HuH-7.5 (cell line): ENCODE data around the gene BZW2.
A peak's percentile ranks its signal among the peaks of the same experiment; 100 is the strongest.

ENCODE experiments used
- DNase-seq: peaks from one replicate; pipeline ENCODE4 v3.0.0; 2011; ENCODE audit warnings: low spot score

BZW2 gene

DNA sequence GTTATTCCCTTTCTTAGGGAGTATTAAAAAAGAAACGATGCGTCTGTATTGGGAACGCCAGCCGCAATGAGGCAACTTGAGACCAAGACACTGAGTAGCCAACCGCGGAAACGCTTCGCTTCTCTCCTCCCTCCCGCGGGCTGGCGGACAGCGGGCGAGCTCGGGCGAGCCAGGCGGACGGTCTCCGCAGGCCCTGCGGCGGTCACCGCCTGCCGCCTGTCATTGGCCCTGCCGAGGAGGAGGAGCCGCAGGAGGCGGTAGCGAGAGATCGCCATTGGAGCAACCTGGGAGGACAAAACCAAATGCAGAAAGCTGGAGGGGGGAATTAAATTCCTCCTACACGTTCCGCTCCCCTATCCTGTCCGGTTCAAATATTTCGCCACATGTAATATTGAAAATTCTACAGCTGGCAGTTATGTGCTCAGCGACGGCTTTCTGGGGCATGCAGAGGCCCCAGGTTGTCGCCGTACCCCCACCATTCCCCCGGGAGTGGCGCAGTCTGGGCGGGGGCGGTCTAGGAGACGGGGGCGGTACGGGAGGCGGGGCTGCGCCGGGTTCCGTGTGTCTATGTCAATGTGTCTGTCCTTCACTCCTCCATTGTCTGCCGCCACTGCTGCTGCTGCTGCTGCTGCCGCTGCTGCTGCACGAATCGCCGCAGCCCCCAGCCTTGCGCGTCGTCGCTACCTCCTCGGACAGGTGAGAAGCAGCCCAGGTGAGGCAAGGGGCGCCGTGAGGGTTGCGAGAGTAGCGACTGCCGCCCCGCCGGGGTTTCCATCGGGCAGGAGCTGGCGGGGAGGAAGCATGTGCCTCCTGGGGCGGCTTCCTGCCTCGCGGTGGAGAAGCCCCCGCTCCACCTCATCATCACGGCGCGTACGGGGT is at the start of gene BZW2, which contains the start of gene ANKMY2:
BZW2 (plus strand) TSS at position 589 of the 879 bp plus-strand sequence. CDS start 19,263 bp downstream, outside the sequence.
ANKMY2 (minus strand) TSS at position 162 of the 879 bp plus-strand sequence. CDS start 181 bp downstream, outside the sequence.
- DNase-seq: peak; percentile 91

DNA sequence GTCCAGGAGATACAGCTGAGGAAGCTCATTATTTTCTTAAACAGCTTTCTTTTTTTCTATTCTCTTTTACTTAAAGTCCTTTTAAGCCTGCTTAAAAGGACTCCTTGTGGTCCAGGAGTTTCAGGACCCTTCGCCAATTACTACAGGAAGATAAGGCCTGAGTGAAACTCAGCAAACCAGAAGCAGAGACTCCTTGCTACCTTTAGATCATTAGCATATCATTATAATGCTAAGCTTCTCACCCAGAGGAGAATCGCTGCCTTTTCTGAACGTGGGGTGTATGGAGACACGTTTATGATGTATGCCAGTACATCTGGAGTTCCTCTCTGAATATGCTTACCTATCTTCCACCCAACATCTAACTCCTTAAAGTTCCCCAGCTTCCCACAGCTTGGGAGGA is 48.0 kb upstream of the BZW2 start:
- no peak for DNase-seq

DNA sequence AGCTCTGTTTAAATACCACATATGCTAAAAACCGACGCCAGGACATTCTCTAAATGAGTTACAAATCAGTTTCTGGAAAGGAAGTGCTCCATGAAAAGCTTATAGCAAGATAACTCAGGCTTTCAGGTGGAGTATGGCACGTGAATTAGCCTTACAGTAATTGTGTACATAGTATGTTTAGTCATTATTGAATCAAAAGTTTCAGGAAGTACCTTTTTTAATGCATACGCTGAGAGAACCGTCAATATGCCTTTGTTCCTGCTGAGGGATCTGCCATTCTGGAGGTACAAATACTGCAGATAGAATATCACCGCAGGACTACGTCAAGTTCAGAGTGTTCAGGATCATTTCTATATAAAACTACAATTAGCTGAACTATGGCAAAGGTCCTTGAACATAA is 46.1 kb upstream of the BZW2 start:
- DNase-seq: no peak

DNA sequence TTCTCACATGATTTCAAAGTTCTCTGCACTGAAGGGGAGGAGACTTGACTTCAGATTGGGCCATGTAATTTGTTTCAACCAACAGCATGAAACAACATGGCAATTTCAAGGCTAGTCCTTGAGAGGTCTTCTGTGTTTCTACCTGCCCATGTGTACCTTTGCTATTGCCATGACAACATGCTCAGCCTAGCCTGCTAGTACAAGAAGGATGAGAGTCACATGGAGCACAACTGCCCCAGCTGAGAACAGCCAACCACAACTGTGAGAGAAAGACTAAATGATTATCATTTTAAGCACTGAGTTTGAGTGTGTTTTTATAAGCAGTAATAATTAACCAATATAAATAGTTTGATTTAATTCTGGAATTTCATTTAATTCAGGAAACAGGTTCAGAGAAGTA is 42.3 kb upstream of the BZW2 start:
- no peak for DNase-seq

DNA sequence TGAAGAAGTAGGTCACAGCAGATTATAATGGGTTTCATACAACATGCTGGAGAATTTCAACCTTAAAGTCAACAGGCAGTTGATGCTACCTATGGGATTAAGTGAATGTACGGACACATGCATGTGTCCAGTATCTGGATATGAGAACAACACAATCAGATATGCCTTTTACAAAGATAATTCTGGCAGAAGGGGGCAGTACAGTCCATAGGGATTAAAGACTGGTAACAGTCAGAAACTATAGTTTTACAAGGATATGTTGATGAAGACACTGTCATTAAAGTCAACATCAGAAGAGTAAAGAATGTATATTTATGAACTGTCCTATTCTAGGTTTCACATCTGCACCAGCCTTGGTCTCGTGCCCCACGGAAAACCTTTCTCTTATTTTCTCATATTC is 41.9 kb upstream of the BZW2 start:
- DNase-seq: no peak

DNA sequence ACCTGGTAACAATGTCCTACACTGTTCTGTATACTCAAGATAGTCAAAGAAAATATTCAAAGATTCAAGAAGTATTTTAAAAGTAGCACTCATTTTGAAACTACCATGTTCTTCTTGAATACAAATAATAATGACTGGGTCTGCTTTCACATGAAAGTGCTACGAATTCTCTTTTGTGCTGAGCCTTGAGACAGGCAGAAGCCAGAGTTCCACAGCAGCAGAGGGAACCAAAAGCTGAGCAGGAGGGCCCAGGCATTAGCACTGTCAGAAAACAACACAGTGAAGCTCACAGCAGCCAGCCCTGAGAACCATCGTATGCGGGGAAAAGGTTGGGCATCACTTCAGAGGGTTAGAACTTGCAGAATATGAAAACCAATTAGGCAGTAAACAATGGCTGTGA is 39.3 kb upstream of the BZW2 start:
- no peak for DNase-seq

DNA sequence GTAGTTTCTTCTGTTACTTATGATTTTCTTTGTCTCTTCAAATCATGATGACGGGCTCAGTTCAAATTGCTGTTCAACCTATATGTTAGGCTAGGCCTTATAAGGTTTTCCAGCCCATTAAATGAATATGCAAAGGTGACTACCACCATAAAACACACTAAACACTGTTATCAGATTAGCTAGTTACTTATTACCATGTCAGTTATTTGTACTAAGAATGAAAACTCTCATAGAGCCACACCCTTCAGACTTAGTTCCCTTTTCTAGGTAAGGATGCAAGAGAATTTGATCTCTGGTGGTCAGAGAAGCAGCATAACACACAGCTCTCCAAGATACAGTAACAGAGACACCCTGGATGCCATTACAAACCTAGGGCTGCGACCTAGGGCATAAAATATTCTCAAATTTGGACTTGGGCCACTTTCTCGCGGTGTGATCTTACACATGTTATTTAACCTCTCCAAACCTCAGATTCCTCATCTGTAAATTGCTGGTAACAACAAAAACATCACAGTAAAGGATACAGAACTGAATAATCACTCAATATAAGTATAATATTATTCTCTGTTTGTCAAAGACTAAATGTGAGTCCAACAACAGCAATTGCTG is 36.0 kb upstream of the BZW2 start:
- DNase-seq: peak; percentile 47

DNA sequence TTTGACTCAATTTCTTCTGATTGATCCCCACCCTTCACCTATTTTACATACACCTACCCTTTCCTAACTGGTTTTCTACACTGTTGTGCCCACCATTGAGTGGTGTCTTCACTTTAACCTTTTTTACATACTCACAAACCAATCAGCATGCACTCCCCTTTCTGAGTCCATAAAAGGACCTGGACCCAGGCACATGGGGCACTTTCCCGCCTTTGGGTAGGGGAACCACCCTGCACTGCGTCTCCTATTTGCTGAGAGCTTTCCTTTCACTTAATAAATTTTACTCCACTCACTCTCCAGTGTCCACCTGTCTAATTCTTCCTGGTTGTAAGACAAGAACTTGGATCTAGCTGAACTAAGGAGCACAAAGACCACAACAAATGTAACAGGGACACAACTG is 34.3 kb upstream of the BZW2 start:
- DNase-seq: no peak

DNA sequence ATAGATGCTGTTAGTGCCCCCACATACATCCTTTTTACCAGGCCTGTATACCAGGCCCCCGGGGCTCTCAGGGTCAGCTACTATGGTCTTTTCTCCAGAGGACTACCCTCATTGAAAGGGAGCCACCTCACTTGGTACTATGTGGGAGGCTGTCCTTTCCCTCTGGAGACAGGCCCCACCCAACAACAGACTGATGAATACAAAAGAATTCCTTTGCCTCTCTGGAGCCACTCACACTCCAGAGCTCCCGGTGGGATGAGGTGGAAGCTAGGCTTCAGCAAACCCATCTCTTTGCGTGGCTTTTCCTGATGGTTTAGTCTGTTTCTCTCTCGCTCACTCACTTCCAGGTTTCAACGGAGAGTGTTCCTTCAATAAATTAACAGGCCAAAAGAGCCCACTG is 30.8 kb upstream of the BZW2 start:
- no peak for DNase-seq

DNA sequence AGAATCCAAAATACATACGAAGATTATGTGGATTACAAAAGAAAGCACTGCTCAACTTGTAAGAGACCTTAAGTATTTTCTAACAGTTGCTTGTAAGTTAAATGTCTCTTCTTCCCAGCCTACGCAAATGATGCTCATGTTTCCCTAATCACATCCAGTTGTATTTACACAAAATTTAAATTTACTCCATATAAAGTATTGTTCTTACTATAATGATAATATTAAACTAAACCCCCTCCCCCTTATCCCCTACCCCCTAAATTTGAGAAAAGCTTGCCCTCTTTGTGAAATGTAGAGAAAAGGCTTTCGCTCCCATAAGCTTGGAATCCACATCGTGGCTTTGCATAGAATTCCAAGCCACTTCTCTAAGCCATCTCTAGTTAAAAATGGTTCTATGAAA is 29.9 kb upstream of the BZW2 start:
- no peak for DNase-seq

DNA sequence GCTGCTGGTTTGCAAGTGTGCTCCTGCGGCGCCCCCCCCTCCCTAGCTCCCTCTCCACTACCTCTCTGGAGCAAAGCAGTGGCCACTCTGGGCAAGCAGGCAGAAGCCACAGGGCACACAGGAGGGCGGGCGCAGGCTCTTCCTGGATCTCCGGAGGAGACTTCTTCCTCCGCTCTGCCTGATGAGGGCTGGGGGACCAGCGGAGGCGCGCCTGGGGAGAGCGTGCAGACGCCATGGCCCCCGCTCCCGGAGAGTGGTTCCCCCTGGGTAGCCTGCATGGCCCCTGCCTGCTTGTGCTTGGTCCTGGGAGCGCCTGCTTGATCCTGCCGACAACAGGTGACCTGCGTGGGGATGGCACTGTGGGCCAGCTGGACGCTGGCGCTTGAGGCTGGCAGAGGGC is 29.4 kb upstream of the BZW2 start:
- DNase-seq: no peak

DNA sequence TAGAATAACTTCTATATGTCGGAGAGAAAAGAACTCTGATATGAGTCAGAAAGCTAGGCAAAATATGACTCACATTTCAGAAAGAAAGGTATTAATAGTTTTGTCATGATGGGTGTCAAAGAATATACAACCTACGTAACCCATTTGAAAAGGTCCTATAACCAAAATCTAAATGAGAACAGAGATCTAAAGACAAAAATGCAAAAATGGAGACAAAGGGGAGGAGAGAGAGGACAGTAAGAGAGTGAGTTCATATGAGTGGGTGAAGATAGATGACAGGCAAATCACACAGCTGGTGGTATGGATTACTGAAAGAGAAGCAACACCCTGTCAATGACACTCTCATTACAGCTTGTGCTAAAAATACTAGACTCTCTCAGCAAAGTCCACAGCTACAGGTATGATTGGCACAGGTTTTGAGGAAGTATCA is 26.0 kb upstream of the BZW2 start:
- DNase-seq: no peak

DNA sequence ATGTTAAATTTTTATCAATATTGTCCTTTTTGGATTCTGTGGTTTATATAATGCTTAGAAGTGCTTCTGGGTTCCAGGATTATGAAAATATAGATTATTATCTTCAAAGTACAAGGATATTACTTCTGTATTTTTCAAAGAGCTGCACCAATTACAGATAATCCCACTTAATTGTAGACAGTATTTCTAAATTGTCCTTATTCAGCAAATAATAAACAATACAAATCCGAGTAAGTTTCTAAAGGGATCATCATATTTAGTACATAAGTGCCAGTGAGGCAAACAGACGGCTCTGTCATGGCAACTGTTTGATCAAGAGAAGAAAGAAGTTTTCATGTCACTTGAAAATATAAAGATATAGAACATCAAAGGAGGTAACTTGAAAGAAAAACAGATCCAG is 19.6 kb upstream of the BZW2 start:
- no peak for DNase-seq

DNA sequence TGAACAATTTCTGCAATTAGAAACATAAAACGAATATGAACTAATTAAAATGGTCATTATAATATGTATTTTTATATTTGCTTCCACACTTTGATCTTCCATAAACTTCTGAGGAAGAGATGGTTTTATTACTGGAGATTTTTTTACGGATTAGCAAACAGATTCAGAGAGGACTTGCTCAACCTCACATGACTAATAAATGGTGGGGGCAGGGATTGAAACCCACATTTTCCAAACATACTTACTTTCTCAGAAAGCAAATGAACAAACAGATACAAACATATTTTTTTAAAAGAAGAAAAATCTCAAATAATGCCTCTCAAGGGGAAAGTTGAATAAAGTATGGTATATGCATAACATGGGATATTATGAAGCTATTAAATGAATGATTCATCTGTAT is 18.7 kb upstream of the BZW2 start:
- DNase-seq: no peak

DNA sequence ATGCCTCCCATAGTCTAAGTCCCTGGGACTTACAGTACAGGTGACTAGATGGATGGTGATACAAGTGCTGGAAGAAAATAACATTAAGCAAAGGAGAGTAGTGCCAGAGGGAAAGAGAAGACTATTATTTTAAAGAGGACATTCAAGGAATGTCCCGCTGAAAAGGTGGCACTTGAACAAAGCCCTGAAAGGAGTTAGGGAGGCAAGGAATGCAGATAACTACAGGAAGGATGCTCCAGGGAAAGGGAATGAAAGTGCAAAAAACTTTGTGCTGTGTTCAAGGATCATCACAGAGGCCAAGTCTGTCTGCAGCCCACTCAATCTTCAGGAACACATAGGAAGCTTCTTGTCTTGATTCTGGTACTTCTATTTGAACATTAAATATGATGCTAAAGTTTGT is 15.3 kb upstream of the BZW2 start:
- DNase-seq: no peak

DNA sequence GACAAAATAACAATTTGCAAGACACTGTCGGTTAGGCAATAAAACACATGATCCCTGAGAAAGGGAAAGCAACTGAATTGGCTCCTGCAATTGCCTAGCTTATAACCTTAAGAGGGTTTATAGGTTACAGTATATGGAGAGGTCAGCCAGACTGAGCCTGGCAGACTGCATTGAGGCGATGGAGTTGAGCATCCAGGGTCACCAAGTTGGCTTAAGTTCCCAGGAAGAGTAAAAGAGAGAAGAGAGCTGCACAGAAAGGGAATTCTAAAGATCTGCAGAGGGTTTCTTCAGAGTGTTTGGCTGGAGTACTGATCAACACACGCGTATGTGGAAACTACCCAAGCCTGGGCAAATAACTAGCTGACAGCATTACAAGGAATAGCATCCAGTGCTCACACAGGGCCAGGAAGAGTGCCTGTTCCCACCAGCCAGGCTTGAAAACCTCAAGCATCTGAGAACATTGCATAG is 11.7 kb upstream of the BZW2 start:
- no peak for DNase-seq

DNA sequence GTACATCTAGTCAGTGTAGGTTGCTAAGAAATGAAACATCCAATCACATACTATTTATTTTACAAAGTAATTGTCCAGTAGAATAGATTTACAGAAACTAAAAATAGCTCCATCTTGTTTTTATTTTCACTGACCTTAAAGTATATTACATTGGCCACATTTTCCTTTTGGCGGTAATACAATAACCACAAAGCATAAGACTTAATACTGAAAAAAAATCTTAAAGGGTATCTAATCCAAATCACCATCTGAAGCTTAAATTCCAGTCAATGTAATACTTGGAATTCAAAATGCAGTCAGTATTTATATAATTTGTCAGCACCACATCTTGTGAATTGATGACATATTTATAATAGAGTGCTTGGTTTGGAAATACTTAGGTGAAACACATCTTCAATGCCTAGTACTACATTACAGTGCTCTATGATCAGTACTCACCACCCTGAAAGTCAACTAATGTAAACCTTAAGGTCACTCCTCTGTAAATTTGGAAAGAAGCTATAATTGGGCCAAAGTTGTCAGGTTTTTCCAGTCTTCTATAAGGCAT is 9.4 kb upstream of the BZW2 start:
- DNase-seq: no peak

DNA sequence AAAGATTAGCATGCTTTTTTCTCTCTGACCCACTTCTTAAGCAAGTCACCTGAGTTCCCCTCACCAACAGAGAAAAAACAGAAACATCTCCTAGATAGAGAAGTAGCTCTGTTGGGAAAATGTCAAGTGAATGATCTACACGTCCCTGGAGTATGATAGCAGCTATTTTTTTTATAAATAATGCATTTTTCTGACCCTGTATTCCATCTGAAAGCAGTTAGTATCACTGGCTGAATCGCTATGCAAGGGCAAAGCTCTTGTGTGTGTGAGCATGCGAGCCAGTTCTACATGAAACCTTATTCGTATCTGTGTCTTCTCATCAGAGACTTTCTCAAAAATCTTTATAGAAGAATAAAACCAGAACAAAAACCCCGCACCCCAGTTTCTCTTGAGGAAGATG is 8.6 kb upstream of the BZW2 start:
- no peak for DNase-seq

DNA sequence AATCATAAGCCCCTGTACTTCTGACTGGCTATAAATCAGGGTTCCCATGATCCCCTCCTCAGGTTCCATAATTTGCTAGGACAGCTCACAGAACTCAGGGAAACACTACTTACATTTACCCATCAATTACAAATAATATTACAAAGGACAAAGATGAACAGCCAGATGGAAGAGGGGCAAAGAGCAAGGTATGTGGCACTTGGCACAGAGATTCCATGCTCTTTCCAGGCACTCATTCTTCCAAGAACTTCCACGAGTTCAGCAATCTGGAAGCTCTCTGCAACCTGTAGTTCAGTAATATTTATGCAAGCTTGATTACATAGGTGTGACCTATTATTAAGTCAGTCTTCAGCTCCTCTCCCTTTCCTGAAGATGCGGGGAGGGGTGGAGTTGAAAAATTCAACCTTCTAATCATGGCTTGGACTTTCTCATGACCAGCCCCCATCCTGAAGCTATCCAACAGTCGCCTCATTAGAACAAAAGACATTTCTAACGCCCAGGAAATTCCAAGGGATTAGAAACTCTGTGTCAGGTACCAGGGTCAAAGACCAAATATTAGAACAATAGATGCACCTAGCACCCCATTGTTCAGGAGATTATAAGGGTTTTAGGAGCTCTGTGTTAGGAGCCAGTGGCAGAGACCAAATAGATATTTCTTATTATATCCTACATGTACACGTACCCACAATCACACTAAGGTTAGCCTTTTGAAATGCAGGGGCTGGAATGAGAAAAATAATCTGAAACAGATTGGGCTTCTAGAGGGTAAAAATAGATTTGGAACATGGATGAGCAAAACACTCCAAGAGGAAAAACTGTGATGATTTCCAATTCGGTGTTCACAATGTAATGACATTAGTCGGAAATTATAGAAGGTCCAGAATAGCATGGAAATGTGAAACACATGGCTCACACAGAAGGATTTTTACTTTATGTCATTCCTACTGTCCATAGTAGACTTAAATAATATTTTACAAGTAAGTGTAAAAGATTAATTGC is 7.4 kb upstream of the BZW2 start:
- DNase-seq: no peak

DNA sequence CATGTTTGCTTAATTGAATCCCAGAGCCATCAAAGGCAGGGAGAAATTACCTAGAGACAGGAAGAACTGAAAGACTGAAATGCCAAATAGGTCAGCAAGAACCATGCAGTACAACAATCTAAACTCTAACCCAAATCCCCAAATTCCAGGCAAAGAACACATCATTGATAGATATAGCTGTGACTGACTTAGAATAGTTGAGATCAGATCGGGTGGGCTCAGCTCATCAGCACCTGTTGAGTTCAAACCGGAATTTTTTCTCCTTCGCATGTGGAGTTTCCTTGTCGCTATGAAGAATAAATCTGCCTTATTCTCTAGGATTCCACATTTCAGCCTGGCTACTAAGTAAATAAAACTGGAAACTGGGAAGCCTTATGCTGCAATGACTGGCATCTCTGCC is 1.8 kb upstream of the BZW2 start:
- DNase-seq: no peak

DNA sequence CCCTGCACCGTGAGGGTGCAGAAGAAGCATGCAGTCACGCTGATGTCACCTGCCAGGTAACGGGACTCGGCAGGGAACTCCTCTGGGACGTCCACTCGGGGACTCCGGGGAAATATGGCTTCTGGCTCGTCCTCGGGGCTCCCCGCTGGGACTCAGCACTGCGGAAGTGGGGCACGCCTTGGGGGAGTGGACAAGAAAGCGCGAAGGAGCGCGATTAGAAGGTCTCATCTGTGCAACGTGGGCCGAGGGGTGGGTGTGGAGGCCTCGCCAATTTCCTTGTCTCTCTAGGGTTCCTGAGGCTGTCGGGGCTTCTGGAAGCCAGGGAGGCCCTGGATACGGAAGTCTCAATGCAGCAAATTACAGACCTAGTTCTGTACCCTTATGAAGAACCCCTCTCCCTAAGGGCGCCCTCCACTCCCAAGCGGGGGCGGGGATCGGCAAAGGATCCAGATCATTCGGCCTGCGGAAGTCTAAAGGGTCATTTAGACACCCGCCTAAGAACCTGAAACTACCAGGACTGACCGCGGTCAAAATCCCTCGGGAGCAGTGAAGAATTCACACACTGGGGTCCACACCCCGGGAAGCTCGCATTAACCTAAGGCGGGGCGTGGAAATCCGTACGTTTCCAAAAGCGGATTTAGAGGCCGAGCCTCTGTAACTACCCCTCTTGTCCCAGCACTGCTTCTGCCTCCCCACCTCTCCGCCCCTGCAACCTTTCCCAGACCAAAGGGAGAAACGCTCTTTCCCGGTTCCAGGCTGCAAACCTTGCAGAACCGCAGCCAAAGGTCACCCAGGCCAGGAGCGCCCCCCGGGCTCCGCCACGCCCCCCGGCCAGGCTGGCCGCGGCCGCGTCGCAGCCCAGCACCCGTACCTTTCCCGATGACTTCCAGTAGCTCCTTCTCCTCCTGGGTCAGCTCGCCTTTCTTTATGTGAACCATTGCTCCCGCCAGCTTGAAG is 1.1 kb upstream of the BZW2 start:
- no peak for DNase-seq
